Activated CD4-positive, CD25-positive, alpha-beta regulatory T cell treated with anti-CD3 and anti-CD28 coated beads, Interleukin-2, amount 50 U/mL, for 72 hours (primary cell): ENCODE results near the gene SCN1B.
"Not testable (repeated sequence)": the region's sequence is repeated elsewhere in the genome, so short reads cannot be mapped to it uniquely, and the experiment has no call there.

Source experiments
- DNase-seq: peaks from one replicate; pipeline ENCODE4 v3.0.0; 2021

Gene SCN1B

DNA sequence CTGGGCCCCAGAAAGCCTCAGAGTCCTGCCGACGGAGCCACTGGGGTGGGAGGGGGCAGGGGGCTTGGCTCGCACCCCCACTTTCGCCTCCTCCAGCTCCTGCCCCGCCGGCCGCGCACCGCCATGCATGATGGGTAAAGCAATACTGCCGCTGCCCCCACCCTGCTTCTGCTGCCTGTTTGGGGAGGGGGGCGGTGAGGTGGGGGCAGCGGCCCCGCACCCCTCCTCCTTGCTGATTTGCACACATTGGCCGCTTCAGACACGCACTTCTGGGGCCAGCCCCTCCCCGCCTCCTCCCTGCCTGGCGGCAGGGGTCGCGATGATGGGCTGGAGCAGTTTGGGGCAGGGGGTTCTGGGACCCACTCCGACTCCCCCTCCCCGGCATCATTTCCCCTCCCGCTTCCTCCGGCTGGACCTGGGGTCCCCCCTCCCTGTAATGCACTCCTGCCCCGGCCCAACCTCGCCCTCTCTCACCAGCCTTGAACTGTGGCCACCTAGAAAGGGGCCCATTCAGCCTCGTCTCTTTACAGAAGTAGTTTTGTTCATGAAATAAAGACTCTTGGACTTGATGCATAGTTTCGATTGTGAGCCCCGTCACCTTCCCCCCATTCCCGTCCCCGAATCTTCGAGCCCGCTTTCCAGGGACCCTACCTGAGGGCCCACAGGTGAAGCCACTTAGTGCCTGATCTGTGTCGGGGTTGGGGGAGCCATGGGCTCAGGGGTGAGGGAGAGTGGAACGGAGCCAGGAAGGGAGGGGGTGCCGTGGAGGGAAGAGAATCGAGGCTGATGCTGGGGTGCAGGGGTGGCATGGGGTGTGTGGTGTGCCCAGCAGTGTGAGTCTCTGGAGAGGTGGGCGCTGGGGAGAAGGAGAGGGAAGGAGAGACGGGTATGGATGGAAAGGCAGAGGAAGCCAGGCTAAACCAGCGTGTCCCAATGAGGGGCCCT is 9.9 kb downstream of the SCN1B start:
- no peak for DNase-seq

DNA sequence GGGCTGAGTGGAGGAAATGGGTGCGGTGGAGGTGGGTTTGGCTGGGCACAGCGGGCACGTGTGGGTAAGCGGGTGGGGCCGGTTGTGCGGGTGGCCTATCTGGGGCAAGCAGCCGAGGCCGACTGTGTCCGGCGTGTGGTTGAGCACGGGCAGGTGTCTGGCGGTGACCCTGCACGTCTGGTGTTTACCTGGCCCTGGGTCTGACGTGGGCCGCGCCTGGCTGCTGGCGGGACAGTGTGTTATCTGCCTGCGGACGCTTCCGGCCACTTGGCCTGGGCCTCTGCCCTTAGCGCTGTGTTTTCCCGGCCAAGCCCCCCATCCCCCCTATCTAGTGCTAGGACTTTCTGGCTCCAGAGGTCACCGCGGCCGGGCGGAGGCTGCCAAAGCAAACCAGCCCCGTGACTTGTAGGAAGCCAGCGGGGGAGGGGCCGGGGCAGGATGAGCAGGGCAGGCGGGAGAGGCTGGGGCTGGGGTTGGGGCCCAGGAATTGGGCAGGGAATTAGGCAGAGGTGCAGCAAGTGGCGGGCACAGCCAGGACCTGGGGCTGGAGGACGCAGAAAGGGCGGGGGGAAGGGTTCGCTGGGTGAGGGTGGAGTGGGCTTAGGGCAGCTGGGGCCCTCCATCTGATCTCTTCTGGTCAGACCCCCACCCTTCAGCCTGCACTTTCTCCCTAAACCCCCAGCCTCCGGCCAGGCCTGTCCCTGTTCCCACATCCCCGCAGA is 10.7 kb downstream of the SCN1B start:
- no peak for DNase-seq

DNA sequence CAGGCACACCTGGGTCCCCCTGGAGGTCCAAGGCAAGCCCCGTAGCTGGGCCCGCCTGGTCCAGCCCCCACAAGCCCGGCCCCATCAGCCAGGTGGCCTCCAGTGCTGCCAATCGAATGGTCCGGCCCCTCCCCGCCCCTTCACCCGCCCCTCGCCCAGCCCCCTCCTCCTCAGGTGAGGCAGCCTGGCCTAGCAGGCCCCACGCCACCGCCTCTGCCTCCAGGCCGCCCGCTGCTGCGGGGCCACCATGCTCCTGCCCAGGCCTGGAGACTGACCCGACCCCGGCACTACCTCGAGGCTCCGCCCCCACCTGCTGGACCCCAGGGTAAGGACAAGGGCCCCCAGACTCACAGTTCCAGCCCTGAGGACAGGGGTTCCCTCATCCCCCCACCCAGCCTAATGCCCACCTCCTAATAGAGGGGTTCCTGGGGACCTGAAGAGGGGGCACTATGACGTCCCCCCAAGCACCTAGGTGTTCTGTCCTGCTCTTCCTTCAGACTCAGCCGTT is 11.3 kb downstream of the SCN1B start, which contains the start of gene HPN:
Gene HPN, plus strand, starts transcription at position 174 of the 508 bp plus-strand sequence. CDS start 786 bp downstream, outside the sequence.
- DNase-seq: no peak

DNA sequence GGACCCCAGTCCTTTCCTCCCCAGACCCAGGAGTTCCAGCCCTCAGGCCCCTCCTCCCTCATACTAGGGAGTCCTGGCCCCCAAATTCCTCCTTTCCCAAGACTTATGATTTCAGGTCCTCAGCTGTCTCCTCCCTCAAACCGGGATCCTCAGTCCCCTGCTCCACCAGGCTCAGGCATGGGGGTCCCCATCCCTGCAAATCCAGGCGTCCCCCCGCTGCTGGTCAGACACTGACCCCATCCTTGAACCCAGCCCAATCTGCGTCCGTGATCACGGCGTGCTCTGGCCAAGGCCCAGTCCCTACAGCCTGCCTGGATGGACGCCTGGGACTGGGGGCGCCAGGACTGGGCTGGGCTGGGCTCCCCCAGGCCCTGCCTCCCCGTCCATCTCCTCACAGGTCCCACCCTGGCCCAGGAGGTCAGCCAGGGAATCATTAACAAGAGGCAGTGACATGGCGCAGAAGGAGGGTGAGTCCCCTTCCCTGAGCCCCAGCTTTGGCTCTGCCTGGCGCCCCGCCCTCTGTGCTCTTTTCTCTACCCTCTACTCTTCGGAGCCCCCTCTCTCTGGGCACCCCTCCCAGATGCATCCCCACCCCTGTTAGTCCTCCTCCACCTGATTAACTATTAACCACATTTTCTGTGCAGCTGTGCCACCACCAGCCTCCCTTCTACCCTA is 11.9 kb downstream of the SCN1B start:
- no peak for DNase-seq

DNA sequence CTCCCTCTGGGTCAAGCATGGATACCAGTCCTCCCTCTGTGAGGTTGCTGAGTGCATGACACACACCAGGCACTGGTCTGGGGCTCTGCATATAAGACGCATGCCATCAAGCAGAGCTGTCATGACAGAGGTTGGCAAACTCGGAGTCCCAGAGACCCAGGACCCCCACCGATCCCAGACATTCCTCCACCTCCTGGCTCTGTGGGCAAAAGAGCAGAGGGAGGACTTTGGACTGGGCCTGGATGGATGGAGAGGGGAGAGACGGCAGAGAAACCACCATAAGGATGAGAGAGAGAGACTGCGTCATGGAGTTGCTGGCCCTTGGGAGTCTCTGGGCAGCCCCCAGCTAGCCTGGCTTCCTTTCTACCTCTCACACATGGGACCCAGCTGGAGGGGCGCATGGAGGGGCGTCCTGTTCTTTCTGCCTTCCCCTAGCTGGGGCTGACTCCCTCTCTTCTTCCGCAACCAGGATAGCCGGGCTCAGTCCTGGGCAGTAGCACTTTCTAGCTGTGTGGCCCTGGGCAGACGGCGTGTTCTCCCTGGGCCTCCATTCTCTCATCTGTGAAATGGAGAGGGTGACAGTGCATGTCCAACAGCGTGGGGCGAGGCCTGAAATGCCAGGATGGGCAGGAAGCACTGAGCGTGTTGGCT is 12.8 kb downstream of the SCN1B start:
- no peak for DNase-seq

DNA sequence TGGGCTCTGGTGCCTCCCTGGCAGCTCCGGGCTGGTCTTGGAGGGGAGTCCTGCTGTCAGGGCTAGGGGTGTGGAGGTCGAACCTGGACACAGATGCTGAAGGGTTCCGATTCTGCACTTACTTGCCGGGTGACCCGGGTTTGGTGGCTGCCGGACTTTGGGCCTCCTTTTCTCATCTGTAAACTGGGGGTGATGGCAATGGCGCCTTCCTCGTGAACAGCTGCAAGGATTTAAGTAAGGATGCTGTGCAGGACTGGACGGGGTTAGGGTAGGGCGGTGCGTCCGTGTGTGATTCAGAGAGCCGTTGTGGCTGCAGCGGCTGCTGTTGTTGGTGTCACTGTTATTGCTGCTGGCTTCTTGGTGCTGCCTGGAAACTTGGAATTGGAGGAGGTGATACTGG is 13.6 kb downstream of the SCN1B start:
- no peak for DNase-seq

DNA sequence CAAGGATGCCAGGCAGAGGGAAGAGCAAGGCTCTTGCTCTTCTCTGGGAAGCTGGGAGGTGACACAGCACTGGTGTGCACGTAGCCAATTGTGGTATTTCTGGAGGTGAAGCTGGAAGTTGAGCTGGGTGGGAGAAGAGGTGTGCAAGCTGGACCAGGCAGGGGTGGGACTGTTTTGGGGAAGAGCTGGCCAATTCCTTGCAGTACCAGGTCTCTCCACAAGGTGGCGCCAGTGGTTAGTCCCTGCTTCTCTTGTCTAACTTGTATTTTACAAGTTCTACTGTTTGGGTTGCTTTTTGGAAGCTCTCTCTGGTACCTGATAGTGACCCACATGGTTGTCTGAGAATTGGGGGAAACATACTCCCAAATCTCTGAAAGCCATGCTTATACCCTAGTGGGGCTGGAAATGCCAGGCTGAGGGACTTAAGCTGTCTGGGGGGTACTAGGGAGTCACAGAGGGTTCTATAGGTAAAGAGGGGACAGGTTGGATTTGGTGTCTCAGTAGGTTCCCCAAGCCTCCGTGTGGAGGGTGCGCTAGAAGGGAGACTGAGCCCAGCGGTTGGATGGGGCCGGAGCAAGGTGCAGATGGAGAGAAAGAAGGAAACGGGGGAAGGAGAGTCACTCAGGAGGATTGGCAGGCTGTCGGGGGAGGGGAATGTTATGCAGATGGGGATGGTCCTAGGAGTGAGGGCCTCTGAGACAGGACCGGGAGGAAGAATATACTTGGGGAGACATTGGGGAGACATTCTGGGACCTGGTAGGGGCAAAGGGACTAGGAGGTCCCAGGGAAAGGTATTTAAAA is 14.2 kb downstream of the SCN1B start:
- DNase-seq: peak; percentile 72

DNA sequence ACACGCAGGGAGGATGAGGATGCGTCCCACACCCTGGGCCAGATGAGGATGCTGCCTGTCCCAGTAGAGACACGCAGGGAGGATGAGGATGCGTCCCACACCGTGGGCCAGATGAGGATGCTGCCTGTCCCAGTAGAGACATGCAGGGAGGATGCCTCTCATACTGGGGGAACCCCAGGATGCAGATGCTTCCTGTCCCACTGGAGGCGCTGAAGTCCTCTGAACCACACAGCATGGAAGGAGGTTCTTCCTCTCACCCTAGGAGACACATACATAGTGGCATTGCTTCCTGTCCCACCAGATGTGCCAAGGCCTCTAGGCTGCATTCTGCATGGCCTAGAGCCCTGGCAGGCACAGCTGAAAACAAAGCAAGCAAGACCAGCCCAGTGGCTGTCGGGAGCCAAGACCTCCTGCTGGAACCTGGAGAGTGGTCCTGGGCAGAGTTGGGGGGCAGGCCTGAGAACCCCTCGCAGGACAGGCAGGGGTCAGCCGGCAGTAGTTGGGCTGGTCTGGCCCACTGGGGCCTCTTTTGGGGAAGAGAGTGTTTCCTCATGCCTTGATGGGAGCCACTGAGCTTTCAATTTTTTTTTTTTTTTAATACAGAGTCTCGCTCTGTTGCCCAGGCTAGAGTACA is 15.5 kb downstream of the SCN1B start:
- no peak for DNase-seq

DNA sequence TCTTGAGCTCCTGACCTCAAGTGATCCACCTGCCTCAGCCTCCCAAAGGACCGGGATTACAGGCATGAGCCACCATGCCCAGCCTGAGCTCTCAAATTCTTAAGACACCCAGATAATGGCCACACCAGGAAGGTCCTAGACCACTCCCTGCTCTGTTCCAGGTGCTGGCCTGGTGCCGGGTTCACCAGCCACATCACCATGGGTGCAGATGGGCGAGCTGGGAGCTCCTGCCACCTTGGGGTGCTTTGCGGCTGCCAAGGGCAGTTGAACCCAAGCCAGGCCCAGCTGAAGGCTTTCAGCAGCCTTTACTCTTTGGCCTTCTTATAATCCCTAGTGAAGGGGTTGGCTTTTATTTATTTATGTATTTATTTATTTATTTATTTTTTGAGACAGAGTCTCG is 16.2 kb downstream of the SCN1B start:
- DNase-seq: no peak

DNA sequence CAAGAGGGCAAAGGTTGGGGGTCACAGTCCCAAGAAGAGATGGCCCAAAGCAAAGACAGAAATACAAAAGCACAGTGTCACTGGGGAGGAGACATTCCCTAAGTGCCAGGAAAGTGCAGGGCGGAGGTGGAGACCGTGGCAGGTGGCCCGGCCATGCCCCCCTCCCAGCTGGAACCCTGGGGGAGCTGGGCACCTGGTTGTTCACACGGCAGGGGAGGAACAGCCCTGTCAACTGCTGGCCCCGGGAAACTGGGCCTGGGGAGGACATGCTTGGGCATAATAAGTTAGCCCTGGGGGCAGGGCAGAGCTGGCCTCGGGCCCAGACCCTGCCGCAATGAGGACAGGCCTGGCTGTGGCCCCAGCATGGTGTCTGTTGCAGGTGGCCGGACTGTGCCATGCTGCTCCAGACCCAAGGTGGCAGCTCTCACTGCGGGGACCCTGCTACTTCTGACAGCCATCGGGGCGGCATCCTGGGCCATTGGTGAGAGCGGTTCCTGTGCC is 18.7 kb downstream of the SCN1B start:
- DNase-seq: no peak

DNA sequence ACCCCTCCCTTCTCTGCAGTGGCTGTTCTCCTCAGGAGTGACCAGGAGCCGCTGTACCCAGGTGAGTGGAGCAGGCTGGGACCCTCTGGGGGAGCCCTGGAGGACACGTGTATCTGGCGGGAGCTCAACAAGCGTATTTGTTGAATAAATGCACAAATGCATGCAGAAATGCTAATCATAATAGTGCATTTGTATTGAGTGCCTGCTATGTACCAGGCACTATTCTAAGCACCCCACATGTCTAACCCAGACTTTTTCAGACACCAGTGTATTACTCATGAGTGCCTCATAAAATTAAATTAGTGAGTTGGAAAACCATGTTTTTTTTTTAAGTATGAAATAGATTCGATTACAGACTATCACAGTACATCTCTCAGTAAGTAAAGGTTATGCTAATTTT is 19.2 kb downstream of the SCN1B start:
- DNase-seq: no peak

DNA sequence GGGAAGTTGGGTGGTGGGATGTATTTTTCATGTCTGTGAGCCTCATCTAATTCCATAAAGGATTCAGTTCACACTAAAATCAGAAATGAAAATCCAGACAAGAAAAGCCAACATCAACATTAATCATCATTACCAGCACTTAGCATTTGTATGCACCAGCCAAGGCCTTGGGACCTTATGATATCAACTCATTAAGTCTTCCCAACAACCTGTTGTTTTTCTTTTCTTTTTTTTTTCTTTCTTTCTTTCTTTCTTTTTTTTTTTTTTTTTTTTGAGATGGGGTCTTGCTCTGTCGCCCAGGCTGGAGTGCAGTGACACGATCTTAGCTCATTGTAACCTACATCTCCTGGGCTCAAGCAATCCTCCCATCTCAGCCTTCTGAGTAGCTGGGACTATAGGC is 20.4 kb downstream of the SCN1B start:
- not testable (repeated sequence) for DNase-seq

DNA sequence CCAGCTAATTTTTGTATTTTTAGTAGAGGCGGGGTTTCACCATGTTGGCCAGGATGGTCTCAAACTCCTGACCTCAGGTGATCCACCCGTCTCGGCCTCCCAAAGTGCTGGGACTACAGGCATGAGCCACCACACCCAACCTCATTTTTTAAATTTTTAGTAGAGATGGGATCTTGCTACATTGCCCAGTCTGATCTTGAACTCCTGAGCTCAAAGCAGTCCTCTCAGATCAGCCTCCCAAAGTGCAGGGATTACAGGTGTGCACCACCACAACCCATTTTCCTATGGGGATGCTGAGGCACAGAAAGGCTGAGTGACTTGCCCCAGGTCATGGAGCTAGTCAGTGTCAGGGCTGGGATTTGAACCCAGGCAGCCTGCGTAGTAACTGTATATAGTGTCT is 21.0 kb downstream of the SCN1B start:
- DNase-seq: not testable (repeated sequence)

DNA sequence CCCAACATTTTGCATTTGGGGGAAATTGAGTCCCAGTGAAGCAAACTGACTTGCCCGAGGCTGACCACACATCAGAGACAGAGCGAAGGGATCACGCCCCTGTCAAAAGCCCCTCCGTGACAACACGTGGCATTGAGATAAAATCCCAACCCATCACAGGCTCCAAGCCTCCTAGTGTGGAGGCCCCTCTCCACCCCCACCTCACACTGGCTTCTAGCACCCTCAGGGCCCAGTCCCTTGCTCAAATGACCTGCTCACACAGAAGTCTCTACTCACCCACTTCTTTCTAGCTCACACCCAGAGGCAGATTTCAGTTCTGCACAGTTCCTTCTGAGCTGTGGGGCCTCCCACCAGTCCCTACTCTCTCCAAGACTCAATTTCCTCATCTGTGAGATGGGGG is 21.5 kb downstream of the SCN1B start:
- no peak for DNase-seq

DNA sequence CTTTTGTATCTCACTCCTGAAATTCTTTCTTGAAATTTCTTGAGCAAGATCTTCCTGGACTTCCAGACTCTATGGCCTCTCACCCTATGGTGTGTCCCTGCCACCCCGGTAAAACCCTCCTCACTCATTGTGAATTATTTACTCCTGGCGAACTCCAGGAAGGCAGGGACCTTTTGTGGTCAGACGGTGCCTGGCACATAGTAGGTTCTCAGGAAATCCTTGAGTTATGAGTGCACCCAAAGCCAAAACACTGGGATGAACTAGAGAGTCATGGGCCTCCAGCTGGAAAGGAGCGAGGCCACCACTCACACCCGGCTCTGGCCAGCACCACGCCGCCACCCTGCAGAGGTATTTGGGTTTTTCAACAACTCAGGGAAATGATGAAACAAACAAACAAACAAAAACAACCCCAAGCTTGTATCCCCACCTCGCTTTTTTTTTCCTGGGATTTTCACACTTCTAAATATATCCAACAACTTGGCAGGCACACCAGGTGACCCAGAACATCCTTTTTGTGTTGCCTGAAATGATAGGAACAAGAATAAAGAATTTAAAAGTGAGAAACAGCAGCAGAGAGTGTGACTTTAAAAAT is 22.4 kb downstream of the SCN1B start:
- DNase-seq: no peak

DNA sequence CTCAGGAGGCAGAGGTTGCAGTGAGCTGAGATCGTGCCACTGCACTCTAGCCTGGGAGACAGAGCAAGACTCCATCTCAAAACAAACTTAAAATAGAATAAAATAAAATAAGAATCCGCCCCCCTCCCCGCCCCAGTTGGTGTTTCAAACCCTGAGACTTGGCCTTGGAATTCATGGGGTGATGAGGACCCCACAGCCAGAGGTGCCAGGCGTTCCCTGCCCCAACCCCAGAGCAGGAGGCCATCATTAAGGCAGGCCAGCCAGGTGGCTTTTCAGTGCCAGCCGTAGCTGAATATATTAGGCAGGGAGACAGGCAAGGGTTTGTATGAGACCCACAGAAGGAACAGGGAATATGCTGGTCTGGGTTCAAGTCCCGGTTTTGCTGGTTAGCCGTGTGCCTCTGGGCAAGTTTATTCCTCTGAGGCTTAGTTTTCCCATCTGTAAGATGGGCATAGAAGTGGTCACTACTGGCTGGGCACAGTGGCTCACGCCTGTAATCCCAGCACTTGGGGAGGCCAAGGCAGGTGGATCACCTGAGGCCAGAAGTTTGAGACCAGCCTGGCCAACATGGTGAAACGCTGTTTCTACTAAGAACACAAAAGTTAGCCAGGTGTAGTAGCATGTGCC is 23.5 kb downstream of the SCN1B start:
- no peak for DNase-seq

DNA sequence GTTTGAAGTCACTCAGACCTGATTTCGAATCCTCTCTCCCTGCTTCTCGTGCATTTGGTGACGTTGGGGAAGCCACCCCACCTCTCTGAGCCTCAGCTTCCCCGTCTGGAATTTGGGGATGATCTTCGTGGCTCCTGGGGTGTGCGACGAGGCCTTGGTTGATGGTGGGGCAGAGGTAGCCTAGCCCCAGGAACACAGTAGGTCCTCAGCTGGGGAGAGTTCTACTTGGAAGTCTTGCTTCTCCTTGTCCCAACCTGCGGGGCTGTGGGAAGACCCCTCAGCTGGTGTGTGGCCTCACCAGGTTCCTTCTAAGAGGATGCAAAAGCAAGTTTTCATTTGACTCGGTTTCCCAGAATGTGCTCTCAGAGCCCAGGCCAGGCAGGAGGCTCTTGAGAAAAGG is 24.4 kb downstream of the SCN1B start:
- no peak for DNase-seq

DNA sequence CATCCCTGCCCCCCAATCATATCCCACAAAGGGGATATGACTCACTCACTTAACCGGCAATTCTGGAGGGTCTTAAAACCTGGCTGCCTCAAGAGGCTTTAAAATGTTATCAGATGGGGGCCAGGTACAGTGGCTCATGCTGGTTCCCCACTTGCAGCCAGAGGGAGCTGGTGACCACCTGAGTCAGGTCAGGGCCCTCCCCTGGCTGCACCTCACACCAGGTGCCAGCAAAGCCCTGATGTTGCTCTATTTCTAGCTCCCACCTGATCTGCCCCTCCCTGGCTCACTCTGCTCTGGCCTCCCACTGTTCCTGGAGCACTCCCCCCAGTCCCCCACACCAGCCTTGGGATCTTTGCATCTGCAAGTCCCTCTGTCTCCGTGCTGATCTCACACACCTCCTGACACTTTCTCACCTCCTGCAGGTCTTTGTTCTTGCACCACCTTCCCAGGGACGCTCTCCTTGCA is 25.5 kb downstream of the SCN1B start:
- no peak for DNase-seq

DNA sequence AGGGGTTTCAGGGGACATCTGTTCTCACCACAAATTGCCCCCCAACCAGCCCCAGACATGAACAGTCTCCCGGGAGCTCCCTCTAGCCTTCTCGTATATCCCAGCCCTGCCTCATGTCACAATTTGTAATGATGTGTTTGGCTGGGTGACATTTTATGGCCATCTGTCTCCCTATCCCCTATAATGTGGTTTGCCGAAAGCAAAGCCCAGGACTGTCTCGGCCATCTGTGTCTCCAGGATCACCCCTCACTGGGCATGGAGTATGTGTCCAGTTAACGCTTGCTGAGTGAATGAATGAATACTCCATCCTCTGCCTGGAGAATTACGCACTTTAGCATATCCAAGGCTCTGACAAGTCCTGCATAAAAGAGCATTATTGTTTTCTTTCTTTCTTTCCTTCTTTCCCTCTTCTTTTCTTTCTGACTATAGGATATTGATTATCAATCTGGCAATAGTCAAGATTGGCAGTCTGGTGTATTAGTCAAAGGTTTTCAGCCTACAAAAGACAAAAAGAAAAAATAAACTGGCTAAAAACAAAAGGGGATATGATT is 26.3 kb downstream of the SCN1B start:
- no peak for DNase-seq

DNA sequence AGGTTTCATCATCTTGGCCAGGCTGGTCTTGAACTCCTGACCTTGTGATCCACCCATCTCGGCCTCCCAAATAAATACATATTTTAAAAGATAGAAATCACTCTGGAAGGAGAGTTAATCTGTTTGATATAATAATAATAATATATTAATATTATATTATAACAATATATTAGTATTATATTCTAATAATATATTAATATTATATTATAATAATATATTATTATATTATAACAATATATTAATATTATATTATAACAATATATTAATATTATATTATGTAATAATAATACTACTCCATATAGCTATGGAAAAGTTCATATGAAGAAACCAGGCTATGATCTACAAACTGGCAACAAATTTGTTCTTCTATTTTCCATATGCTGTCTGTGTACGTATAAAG is 28.1 kb downstream of the SCN1B start:
- DNase-seq: no peak
